Measurements from ENCODE around the gene BCAS4.
"Not testable (repeated sequence)": the region's sequence is repeated elsewhere in the genome, so short reads cannot be mapped to it uniquely, and the experiment has no call there.

The BCAS4 gene

GRCh38 chr20:50772420-50773185 lies 22.3 kb upstream of the BCAS4 start:
- H3K36me3 ChIP-seq, result no peaks in the 10 kb centered on the region
- no peaks in the 10 kb centered on the region for H3K9me3 ChIP-seq
- intact Hi-C loops (cut with DNase I; ENCODE audit: low total_unique reads), result no loop called here
- H3K27me3 ChIP-seq, result peaks cover 0 to 2% of the 10 kb centered on the region in 2 donors
- DNase-seq, result peak in 1 of 2 donors; percentile 28
- H3K4me3 ChIP-seq, result no peak overlapping the region
- TF ChIP-seq CTCF (IDR thresholded peaks at IDR 0.05), result no peak
- H3K4me1 ChIP-seq, result no peaks in the 10 kb centered on the region
- no peak overlapping the region for H3K27ac ChIP-seq

GRCh38 chr20:50774515-50774914 lies 20.3 kb upstream of the BCAS4 start:
- intact Hi-C loops (cut with DNase I; ENCODE audit: low total_unique reads), result no loop called here
- Histone ChIP-seq H3K9me3 (no peaks in the 10 kb centered on the region), H3K4me3 (no peak overlapping the region), H3K4me1 (no peaks in the 10 kb centered on the region), H3K27ac (no peak overlapping the region), H3K36me3 (no peaks in the 10 kb centered on the region), H3K27me3 (peaks cover 0 to 7% of the 10 kb centered on the region in 2 donors)
- TF ChIP-seq CTCF (IDR thresholded peaks at IDR 0.05), result no peak
- peak in 1 of 2 donors; percentile 6 for DNase-seq

- DNase-seq, result peak in 1 of 2 donors; percentile 7
- intact Hi-C loops (cut with DNase I; ENCODE audit: low total_unique reads), result no loop called here
- Histone ChIP-seq H3K4me3 (no peak overlapping the region), H3K27ac (no peak overlapping the region), H3K36me3 (no peaks in the 10 kb centered on the region), H3K4me1 (no peaks in the 10 kb centered on the region), H3K9me3 (no peaks in the 10 kb centered on the region), H3K27me3 (peaks cover 0 to 10% of the 10 kb centered on the region in 2 donors)
- TF ChIP-seq CTCF (IDR thresholded peaks at IDR 0.05), result no peak
These were observed 18.6 kb upstream of the BCAS4 start for GRCh38 chr20:50776122-50776817.

GRCh38 chr20:50777373-50777772 lies 17.5 kb upstream of the BCAS4 start:
- H3K27me3 ChIP-seq, result peaks cover 0 to 14% of the 10 kb centered on the region in 2 donors
- no peak for TF ChIP-seq CTCF (IDR thresholded peaks at IDR 0.05)
- H3K4me3 ChIP-seq, result no peak overlapping the region
- no peak overlapping the region for H3K27ac ChIP-seq
- intact Hi-C loops (cut with DNase I; ENCODE audit: low total_unique reads), result no loop called here
- H3K9me3 ChIP-seq, result no peaks in the 10 kb centered on the region
- no peak for DNase-seq
- no peaks in the 10 kb centered on the region for H3K36me3 ChIP-seq
- no peaks in the 10 kb centered on the region for H3K4me1 ChIP-seq

- H3K9me3 ChIP-seq; H3K36me3 ChIP-seq; H3K27ac ChIP-seq; DNase-seq; H3K4me1 ChIP-seq; H3K4me3 ChIP-seq; intact Hi-C loops (cut with DNase I; ENCODE audit: low total_unique reads): not testable (repeated sequence)
- peaks cover 0 to 15% of the 10 kb centered on the region in 2 donors for H3K27me3 ChIP-seq
These were observed 15.9 kb upstream of the BCAS4 start for GRCh38 chr20:50778994-50779393.

GRCh38 chr20:50783390-50783789 lies 11.5 kb upstream of the BCAS4 start:
- H3K9me3 ChIP-seq, result no peaks in the 10 kb centered on the region
- intact Hi-C loops (cut with DNase I; ENCODE audit: low total_unique reads), result no loop called here
- DNase-seq, result no peak
- no peak overlapping the region for H3K4me3 ChIP-seq
- no peak overlapping the region for H3K27ac ChIP-seq
- H3K27me3 ChIP-seq, result peaks cover 0 to 13% of the 10 kb centered on the region in 2 donors
- no peaks in the 10 kb centered on the region for H3K4me1 ChIP-seq
- TF ChIP-seq CTCF (IDR thresholded peaks at IDR 0.05), result no peak
- no peaks in the 10 kb centered on the region for H3K36me3 ChIP-seq
